Uterus (tissue), 4 donors: ENCODE data around the gene HSFX4. TPM values are rescaled to one million over a fixed set of nuclear protein-coding genes. Genes with fewer than 3 reads are reported as not detected.
A peak's percentile ranks its signal among the peaks of the same experiment; 100 is the strongest.

Source experiments
- DNase-seq, 2 donors: peaks; one replicate each; pipeline ENCODE4 v3.0.0-alpha.2; 2019 to 2020
- H3K27ac ChIP-seq, 2 donors: fragments of 200-600 bp; sonication (generic); 1 replicate in 1 of 2; 2 replicates in 1 of 2; pipeline ENCODE4 v1.5.1; 2016 to 2018
- H3K27me3 ChIP-seq, 2 donors: fragments of 200-600 bp; sonication (generic); one replicate each; pipeline ENCODE4 v1.5.1; 2018 to 2019; ENCODE audit warnings: control low read depth in 1 of 2
- H3K36me3 ChIP-seq, 2 donors: fragments of 200-600 bp; sonication (generic); one replicate each; pipeline ENCODE4 v1.5.1; 2019; ENCODE audit warnings: control low read depth in 1 of 2
- H3K4me1 ChIP-seq, 2 donors: fragments of 200-600 bp; sonication (generic); one replicate each; pipeline ENCODE4 v1.5.1; 2018 to 2019; ENCODE audit warnings: control low read depth in 1 of 2
- H3K4me3 ChIP-seq, 2 donors: fragments of 200-600 bp; sonication (generic); 1 replicate in 1 of 2; 2 replicates in 1 of 2; pipeline ENCODE4 v1.5.1; 2018 to 2019; ENCODE audit warnings: mild to moderate bottlenecking in 1 of 2
- H3K9me3 ChIP-seq, 2 donors: fragments of 200-600 bp; sonication (generic); one replicate each; pipeline ENCODE4 v1.5.1; 2019; ENCODE audit warnings: control low read depth in 1 of 2
- POLR2A ChIP-seq, 2 donors: fragments of 450-650 bp; IDR thresholded peaks; one replicate each; pipeline ENCODE4 v1.6.1; 2016; ENCODE audit warnings: antibody characterized with exemption in 2 of 2, mild to moderate bottlenecking in 1 of 2, moderate library complexity in 1 of 2
- intact Hi-C: fragments of 100-400 bp; cut with DNase I; formaldehyde crosslinking; loops from one replicate; pipeline ENCODE4 v1.15.1; 2023; ENCODE audit warnings: low total_unique reads
- total RNA-seq, 4 donors: library from RNA; depleted of rRNA in 3 of 4; stranded (reverse); fragments of >200 nt in 3 of 4; gene quantifications; one replicate each; pipeline versions ENCODE4 v1.1.0 to v1.2.4, GENCODE V29; 2014 to 2023
- TF ChIP-seq, protein P1 (sequence below), 4 experiments: fragments of 200-600 bp in 2 of 4; fragments of 450-650 bp in 2 of 4; sonication (generic) in 2 of 4; IDR thresholded peaks; one replicate each; pipeline ENCODE4 v1.5.1; 2016 to 2019; ENCODE audit warnings: antibody characterized with exemption in 4 of 4, mild to moderate bottlenecking in 2 of 4, moderate library complexity in 1 of 4
- donor health status: DM: yes; HTN: yes; CAD: no.

Gene HSFX4
- total RNA-seq, 4 donors from 2014 or later: not detected

DNA sequence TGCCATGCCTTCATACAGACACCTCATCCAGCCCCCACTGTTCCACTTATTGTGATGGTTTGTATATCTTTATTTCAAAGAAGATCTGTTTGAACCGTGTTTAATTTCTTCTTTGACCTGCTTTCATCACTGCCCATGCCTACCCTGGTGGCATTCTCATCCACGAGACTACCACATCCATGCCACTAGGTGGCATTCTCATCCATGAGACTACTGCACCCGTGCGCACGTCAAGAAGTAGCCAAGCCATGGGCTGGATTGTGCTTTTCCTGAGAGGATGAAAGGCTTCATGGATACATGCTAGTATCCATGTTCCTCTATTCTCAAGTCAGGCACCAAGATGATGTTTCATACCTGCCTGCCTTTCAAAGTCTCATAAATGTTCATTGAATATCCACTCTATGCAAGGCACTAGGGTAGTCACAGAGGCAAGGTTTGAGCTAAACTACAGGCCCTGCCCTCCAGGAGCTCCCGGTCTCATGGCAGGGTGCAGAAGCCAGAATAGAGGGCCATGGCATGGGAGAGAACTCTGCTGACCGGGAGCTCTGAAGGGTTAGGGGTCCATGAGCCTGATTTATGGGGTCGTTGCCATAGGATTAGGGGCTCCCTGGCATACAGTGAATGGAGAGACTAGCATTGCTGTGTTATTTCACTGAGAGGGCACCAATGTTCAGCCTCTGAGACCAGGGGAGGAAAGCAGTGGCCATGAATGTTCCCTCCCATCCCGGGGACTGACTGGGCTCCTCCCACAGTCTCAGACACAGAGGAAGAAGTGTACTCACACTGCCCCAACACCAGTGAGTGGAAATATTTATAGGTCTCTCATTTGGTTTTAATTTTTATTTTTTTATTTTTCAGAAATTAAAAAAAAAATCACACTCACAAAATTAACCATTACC lies 33.7 kb downstream of the HSFX4 start:
- H3K9me3 ChIP-seq: no peaks in the 10 kb centered on the region
- H3K27me3 ChIP-seq: peaks cover 0 to 7% of the 10 kb centered on the region in 2 donors

GRCh38 chrX:149979126-149979644 lies 49.8 kb downstream of the HSFX4 start:
- no peaks in the 10 kb centered on the region for H3K9me3 ChIP-seq

More for the DNA sequence above, 33.7 kb downstream of the HSFX4 start:
- H3K36me3 ChIP-seq: no peaks in the 10 kb centered on the region
- H3K4me3 ChIP-seq: no peak overlapping the region
- intact Hi-C loops: no loop called here
- TF ChIP-seq, protein P1, sequence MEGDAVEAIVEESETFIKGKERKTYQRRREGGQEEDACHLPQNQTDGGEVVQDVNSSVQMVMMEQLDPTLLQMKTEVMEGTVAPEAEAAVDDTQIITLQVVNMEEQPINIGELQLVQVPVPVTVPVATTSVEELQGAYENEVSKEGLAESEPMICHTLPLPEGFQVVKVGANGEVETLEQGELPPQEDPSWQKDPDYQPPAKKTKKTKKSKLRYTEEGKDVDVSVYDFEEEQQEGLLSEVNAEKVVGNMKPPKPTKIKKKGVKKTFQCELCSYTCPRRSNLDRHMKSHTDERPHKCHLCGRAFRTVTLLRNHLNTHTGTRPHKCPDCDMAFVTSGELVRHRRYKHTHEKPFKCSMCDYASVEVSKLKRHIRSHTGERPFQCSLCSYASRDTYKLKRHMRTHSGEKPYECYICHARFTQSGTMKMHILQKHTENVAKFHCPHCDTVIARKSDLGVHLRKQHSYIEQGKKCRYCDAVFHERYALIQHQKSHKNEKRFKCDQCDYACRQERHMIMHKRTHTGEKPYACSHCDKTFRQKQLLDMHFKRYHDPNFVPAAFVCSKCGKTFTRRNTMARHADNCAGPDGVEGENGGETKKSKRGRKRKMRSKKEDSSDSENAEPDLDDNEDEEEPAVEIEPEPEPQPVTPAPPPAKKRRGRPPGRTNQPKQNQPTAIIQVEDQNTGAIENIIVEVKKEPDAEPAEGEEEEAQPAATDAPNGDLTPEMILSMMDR (IDR thresholded peaks at IDR 0.05): peak; percentile 36 to 57 (median 48)
- TF ChIP-seq POLR2A (IDR thresholded peaks at IDR 0.05): no peak
- no peak overlapping the region for H3K27ac ChIP-seq
- peak in 1 of 2 donors; percentile 28 for DNase-seq
- H3K4me1 ChIP-seq: no peaks in the 10 kb centered on the region

More at GRCh38 chrX:149979126-149979644, 49.8 kb downstream of the HSFX4 start:
- no peak for DNase-seq
- H3K27ac ChIP-seq: no peak overlapping the region
- H3K36me3 ChIP-seq: no peaks in the 10 kb centered on the region
- no peaks in the 10 kb centered on the region for H3K27me3 ChIP-seq
- intact Hi-C loops: no loop called here
- H3K4me1 ChIP-seq: no peaks in the 10 kb centered on the region
- H3K4me3 ChIP-seq: no peak overlapping the region
- TF ChIP-seq, protein P1 (IDR thresholded peaks at IDR 0.05): no peak
- TF ChIP-seq POLR2A (IDR thresholded peaks at IDR 0.05): no peak

Other genes with a start within 250 kb of the HSFX4 start
- not detected for gene MAGEA11, start 217.5 kb upstream of the HSFX4 start, total RNA-seq
- gene HSFX1, start 155.5 kb upstream of the HSFX4 start, total RNA-seq: 1 to 10 TPM in 2 of 4 donors, not detected in 2; 2.4 to 4.0 TPM
- gene MAGEA9, start 147.6 kb upstream of the HSFX4 start, total RNA-seq: not detected
- gene MAGEA8, start 48.4 kb upstream of the HSFX4 start, total RNA-seq: not detected
- gene EOLA2, start 8.9 kb downstream of the HSFX4 start, total RNA-seq: 10 to 100 TPM in 3 of 4 donors, 1 to 10 TPM in 1; 2.3 to 35.4 (median 13.6) TPM